HepG2 (cell line): Measurements from ENCODE around the gene NCKAP1. TPM values are rescaled to one million over a fixed set of nuclear protein-coding genes. Genes with fewer than 3 reads are reported as not detected.

Experiments
- AGO2 ChIP-seq: fragments of 200-400 bp; formaldehyde crosslinking; optimal IDR thresholded peaks from 2 replicates; pipeline ENCODE3; 2017; ENCODE audit warnings: mild to moderate bottlenecking, low read depth, low read length, moderate library complexity
- EED ChIP-seq: sonication (generic); formaldehyde crosslinking; IDR thresholded peaks from 2 replicates; pipeline ENCODE4 v1.5.0; 2020; ENCODE audit warnings: mild to moderate bottlenecking, missing genetic modification reagents
- HNRNPH1 ChIP-seq: fragments of 200-400 bp; formaldehyde crosslinking; optimal IDR thresholded peaks from 2 replicates; pipeline ENCODE3; 2017; ENCODE audit warnings: mild to moderate bottlenecking, low read depth, low read length
- HOXA9 ChIP-seq: sonication (generic); formaldehyde crosslinking; IDR thresholded peaks from 2 replicates; pipeline ENCODE4 v1.8.1; 2022; ENCODE audit warnings: missing genetic modification reagents, mild to moderate bottlenecking, moderate library complexity, borderline replicate concordance
- KLF12 ChIP-seq: sonication (generic); formaldehyde crosslinking; IDR thresholded peaks from 2 replicates; pipeline ENCODE4 v1.4.0; 2020; ENCODE audit warnings: missing genetic modification reagents, borderline replicate concordance
- KMT2B ChIP-seq: IDR thresholded peaks from 2 replicates; pipeline ENCODE4 v1.6.1; 2016; ENCODE audit warnings: missing genetic modification reagents, missing compliant biosample characterization
- MAFF ChIP-seq: IDR thresholded peaks from 2 replicates; pipeline ENCODE4 v1.6.1; 2011; ENCODE audit warnings: low read depth, low read length, improper control_type of control experiment
- MBD4 ChIP-seq: IDR thresholded peaks from 2 replicates; pipeline ENCODE4 v1.6.1; 2012; ENCODE audit warnings: low read length, inconsistent platforms, borderline replicate concordance
- NR2F6 ChIP-seq, 2 experiments: IDR thresholded peaks; 2 replicates each; pipeline ENCODE4 v1.6.1; 2016; ENCODE audit warnings: antibody characterized with exemption in 1 of 2, mild to moderate bottlenecking in 1 of 2
- POLR2G ChIP-seq: fragments of 200-400 bp; formaldehyde crosslinking; IDR thresholded peaks from 2 replicates; pipeline ENCODE4 v1.6.1; 2018; ENCODE audit warnings: mild to moderate bottlenecking, low read depth, low read length, moderate library complexity
- PTBP1 ChIP-seq: fragments of 200-400 bp; formaldehyde crosslinking; IDR thresholded peaks from 2 replicates; pipeline ENCODE4 v1.6.1; 2018; ENCODE audit warnings: low read length, low read depth; ENCODE audit not compliant: poor library complexity, severe bottlenecking
- RARG ChIP-seq: sonication (generic); formaldehyde crosslinking; IDR thresholded peaks from 2 replicates; pipeline ENCODE4 v1.4.0; 2020; ENCODE audit warnings: low read depth, mild to moderate bottlenecking, missing genetic modification reagents
- TAF15 ChIP-seq: fragments of 200-400 bp; formaldehyde crosslinking; IDR thresholded peaks from one replicate; pipeline ENCODE4 v1.6.1; 2018; ENCODE audit warnings: mild to moderate bottlenecking, low read depth, low read length; ENCODE audit not compliant: poor library complexity, severe bottlenecking
- ZNF20 ChIP-seq: sonication (generic); formaldehyde crosslinking; IDR thresholded peaks from 2 replicates; pipeline ENCODE4 v1.4.0; 2020; ENCODE audit warnings: mild to moderate bottlenecking, moderate library complexity, missing genetic modification reagents
- ZNF501 ChIP-seq: sonication (generic); formaldehyde crosslinking; IDR thresholded peaks from 2 replicates; pipeline ENCODE4 v1.5.1; 2020; ENCODE audit warnings: mild to moderate bottlenecking, moderate library complexity, missing genetic modification reagents
- ZNF530 ChIP-seq: sonication (generic); formaldehyde crosslinking; IDR thresholded peaks from 2 replicates; pipeline ENCODE4 v1.5.0; 2020; ENCODE audit warnings: low read depth, mild to moderate bottlenecking, missing genetic modification reagents
- ZNF557 ChIP-seq: sonication (generic); formaldehyde crosslinking; IDR thresholded peaks from 2 replicates; pipeline ENCODE4 v1.4.0; 2020; ENCODE audit warnings: missing genetic modification reagents
- ZNF567 ChIP-seq: sonication (generic); formaldehyde crosslinking; IDR thresholded peaks from 2 replicates; pipeline ENCODE4 v1.8.1; 2023; ENCODE audit warnings: mild to moderate bottlenecking, missing genetic modification reagents, borderline replicate concordance
- ZNF792 ChIP-seq: IDR thresholded peaks from 2 replicates; pipeline ENCODE4 v1.6.1; 2016
- ZSCAN20 ChIP-seq: sonication (generic); formaldehyde crosslinking; IDR thresholded peaks from 2 replicates; pipeline ENCODE4 v1.4.0; 2020; ENCODE audit warnings: missing genetic modification reagents, mild to moderate bottlenecking, borderline replicate concordance
- polyA plus RNA-seq, 8 experiments: library from polyadenylated mRNA; depleted of rRNA in 3 of 8; stranded (reverse) in 7 of 8; unstranded in 1 of 8; fragments of >200 nt; fragmentation: Illumina TruSeq in 4 of 8; extraction: Trizol in 4 of 8; gene quantifications; 2 replicates each; pipeline versions ENCODE4 v1.2.1 to v1.2.3, GENCODE V29; 2011 to 2016; ENCODE audit warnings: low read depth in 4 of 8, missing spikeins in 1 of 8, mixed read lengths in 1 of 8; ENCODE audit not compliant: insufficient read depth in 1 of 8
- total RNA-seq, 5 experiments: library from RNA; depleted of rRNA; stranded (reverse); fragments of >200 nt; fragmentation: Illumina TruSeq; extraction: Trizol; gene quantifications; 2 replicates each; pipeline ENCODE4 v1.2.3, GENCODE V29; 2016; ENCODE audit warnings: low read depth in 1 of 5
- TF ChIP-seq, protein P1 (sequence below): sonication (generic); formaldehyde crosslinking; IDR thresholded peaks from 2 replicates; pipeline ENCODE4 v1.4.0; 2020; ENCODE audit warnings: missing genetic modification reagents
- TF ChIP-seq, protein P2 (sequence below): sonication (generic); formaldehyde crosslinking; IDR thresholded peaks from 2 replicates; pipeline ENCODE4 v1.4.0; 2020; ENCODE audit warnings: missing genetic modification reagents, low read depth, mild to moderate bottlenecking, borderline replicate concordance
- TF ChIP-seq, protein P3 (sequence below): sonication (generic); formaldehyde crosslinking; IDR thresholded peaks from 2 replicates; pipeline ENCODE4 v1.4.0; 2020; ENCODE audit warnings: mild to moderate bottlenecking, missing genetic modification reagents
- TF ChIP-seq, protein P4 (sequence below): sonication (generic); formaldehyde crosslinking; conservative IDR thresholded peaks from 2 replicates; pipeline ENCODE4 v1.5.0; 2020; ENCODE audit warnings: missing genetic modification reagents

Gene NCKAP1
- total and polyA plus RNA-seq, 2 of the 13 experiments (the other 11 are each of a cell fraction or from before 2014, with no cell fraction given), result 72.1 to 96.3 TPM

DNA sequence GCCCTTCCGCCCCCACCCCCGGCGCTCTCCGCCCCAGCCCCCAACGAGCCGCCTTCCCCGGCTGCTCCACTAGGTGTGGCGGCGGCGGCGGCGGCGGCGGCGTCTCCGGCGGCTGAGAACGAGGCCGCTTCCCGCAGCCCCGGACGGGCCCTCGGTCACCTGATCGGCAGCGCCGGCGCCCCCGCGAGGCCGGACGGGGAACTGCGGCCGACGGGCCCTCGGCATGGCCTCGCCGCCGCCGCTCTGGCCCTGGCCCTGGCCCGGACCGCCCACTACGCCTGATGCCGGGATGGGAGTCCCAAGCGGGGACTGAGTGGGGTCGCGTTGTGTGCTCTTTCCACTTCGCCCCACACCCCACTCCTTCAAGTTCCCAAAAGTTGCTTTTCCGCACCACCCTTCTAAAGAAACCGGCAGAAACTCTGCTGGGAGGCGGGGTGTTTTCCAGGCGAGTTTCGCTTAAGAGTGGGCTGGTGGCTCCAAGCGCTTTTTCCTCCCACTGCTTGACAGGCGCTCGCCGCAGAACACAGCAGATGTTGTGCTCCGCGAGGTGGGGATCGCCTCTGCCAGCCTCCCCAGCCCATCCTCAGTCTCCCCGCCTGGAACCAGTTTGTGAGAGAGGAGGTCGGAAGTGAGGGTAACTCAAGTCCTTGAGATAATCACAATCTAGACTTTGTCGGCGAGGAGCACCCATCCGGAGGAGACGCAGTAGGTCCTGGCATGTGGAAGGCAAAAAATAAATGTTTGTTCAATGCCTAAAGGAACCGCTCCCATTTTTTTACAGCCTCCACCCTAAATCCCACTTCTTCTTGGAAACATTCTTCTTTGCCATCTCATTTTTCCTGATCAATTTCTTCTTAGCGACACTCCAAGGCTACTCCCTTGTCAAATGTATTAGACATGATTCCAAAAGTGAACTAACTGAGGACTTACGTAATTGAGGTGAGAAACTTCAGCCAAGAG is at the start of gene NCKAP1 (continued):
- TF ChIP-seq, protein P1, sequence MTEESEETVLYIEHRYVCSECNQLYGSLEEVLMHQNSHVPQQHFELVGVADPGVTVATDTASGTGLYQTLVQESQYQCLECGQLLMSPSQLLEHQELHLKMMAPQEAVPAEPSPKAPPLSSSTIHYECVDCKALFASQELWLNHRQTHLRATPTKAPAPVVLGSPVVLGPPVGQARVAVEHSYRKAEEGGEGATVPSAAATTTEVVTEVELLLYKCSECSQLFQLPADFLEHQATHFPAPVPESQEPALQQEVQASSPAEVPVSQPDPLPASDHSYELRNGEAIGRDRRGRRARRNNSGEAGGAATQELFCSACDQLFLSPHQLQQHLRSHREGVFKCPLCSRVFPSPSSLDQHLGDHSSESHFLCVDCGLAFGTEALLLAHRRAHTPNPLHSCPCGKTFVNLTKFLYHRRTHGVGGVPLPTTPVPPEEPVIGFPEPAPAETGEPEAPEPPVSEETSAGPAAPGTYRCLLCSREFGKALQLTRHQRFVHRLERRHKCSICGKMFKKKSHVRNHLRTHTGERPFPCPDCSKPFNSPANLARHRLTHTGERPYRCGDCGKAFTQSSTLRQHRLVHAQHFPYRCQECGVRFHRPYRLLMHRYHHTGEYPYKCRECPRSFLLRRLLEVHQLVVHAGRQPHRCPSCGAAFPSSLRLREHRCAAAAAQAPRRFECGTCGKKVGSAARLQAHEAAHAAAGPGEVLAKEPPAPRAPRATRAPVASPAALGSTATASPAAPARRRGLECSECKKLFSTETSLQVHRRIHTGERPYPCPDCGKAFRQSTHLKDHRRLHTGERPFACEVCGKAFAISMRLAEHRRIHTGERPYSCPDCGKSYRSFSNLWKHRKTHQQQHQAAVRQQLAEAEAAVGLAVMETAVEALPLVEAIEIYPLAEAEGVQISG, result peak; percentile 92
- TF ChIP-seq TAF15 (no peak), KMT2B (CRISPR knock-in tag) (no peak), ZNF20 (CRISPR knock-in tag) (0 out of 2 replicates have a peak, but pooled peaks have one; percentile 25), ZNF501 (CRISPR knock-in tag) (peak; percentile 74), EED (CRISPR knock-in tag) (no peak), MBD4 (no peak), NR2F6 (IDR thresholded peaks at IDR 0.05) (no peak), NR2F6 (CRISPR knock-in tag; IDR thresholded peaks at IDR 0.05) (no peak), ZNF530 (CRISPR knock-in tag) (no peak), AGO2 (no peak), ZNF567 (CRISPR knock-in tag) (no peak), RARG (CRISPR knock-in tag) (no peak), ZNF792 (CRISPR knock-in tag) (no peak; the same call in 1 of the 2 replicates), KLF12 (CRISPR knock-in tag) (peak; percentile 84; the same call in 1 of the 2 replicates), HNRNPH1 (no peak), MAFF (no peak), ZNF557 (CRISPR knock-in tag) (no peak), PTBP1 (peak; percentile 40), HOXA9 (CRISPR knock-in tag) (peak; percentile 7), POLR2G (peak; percentile 60; the same call in 1 of the 2 replicates), ZSCAN20 (CRISPR knock-in tag) (0 out of 2 replicates have a peak, but pooled peaks have one; percentile 14)
- TF ChIP-seq, protein P2, sequence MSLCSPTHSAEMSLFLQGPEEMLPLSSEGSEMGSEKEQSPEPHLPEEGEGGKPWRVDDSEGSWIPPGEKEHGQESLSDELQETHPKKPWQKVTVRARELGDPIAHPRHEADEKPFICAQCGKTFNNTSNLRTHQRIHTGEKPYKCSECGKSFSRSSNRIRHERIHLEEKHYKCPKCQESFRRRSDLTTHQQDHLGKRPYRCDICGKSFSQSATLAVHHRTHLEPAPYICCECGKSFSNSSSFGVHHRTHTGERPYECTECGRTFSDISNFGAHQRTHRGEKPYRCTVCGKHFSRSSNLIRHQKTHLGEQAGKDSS (CRISPR knock-in tag), result no peak; the same call in 1 of the 2 replicates
- TF ChIP-seq, protein P3, sequence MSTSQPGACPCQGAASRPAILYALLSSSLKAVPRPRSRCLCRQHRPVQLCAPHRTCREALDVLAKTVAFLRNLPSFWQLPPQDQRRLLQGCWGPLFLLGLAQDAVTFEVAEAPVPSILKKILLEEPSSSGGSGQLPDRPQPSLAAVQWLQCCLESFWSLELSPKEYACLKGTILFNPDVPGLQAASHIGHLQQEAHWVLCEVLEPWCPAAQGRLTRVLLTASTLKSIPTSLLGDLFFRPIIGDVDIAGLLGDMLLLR, result peak; percentile 79; the same call in 1 of the 2 replicates
- TF ChIP-seq, protein P4, sequence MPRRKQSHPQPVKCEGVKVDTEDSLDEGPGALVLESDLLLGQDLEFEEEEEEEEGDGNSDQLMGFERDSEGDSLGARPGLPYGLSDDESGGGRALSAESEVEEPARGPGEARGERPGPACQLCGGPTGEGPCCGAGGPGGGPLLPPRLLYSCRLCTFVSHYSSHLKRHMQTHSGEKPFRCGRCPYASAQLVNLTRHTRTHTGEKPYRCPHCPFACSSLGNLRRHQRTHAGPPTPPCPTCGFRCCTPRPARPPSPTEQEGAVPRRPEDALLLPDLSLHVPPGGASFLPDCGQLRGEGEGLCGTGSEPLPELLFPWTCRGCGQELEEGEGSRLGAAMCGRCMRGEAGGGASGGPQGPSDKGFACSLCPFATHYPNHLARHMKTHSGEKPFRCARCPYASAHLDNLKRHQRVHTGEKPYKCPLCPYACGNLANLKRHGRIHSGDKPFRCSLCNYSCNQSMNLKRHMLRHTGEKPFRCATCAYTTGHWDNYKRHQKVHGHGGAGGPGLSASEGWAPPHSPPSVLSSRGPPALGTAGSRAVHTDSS (CRISPR knock-in tag), result no peak
